Mononuclear cell (primary cell): ENCODE data around the gene CD74. TPM values are rescaled to one million over a fixed set of nuclear protein-coding genes. Genes with fewer than 3 reads are reported as not detected.
"Not testable (repeated sequence)": the region's sequence is repeated elsewhere in the genome, so short reads cannot be mapped to it uniquely, and the experiment has no call there.

ENCODE experiments used
- H3K27me3 ChIP-seq: 2 replicates; pipeline ENCODE4 v1.6.0; 2011; ENCODE audit warnings: low read length, control low read depth; ENCODE audit not compliant: insufficient read depth
- H3K4me1 ChIP-seq: 2 replicates; pipeline ENCODE4 v1.5.1; 2011; ENCODE audit warnings: mild to moderate bottlenecking, low read length, control low read depth; ENCODE audit not compliant: insufficient read depth
- H3K4me3 ChIP-seq: 2 replicates; pipeline ENCODE4 v1.5.1; 2011; ENCODE audit warnings: mild to moderate bottlenecking, low read length, moderate library complexity
- H3K9me3 ChIP-seq: 2 replicates; pipeline ENCODE4 v1.5.1; 2011; ENCODE audit warnings: low read depth, mild to moderate bottlenecking, control low read depth, low read length
- total RNA-seq: library from RNA; depleted of rRNA; stranded (reverse); fragments of >200 nt; gene quantifications from one replicate; pipeline ENCODE4 v1.2.3, GENCODE V29; 2012

Gene CD74
- total RNA-seq, 1 donor: 2,135 TPM

- Histone ChIP-seq H3K27me3 (no peaks in the 10 kb centered on the region), H3K9me3 (no peaks in the 10 kb centered on the region), H3K4me1 (peaks cover 30% of the 10 kb centered on the region), H3K4me3 (no peak overlapping the region)
Measured at GRCh38 chr5:150428978-150429377, 16.3 kb upstream of the CD74 start.

GRCh38 chr5:150428106-150428876 is 15.6 kb upstream of the CD74 start:
- no peak overlapping the region for H3K4me3 ChIP-seq
- H3K4me1 ChIP-seq: peaks cover 23% of the 10 kb centered on the region
- no peaks in the 10 kb centered on the region for H3K27me3 ChIP-seq
- no peaks in the 10 kb centered on the region for H3K9me3 ChIP-seq

- H3K9me3 ChIP-seq, H3K4me3 ChIP-seq, H3K27me3 ChIP-seq: not testable (repeated sequence)
- H3K4me1 ChIP-seq: peaks cover 11% of the 10 kb centered on the region
Measured at GRCh38 chr5:150426165-150426564, 13.5 kb upstream of the CD74 start.

GRCh38 chr5:150422758-150423157 is 10.0 kb upstream of the CD74 start:
- no peak overlapping the region for H3K4me3 ChIP-seq

GRCh38 chr5:150422075-150422474 is 9.4 kb upstream of the CD74 start:
- no peaks in the 10 kb centered on the region for H3K9me3 ChIP-seq
- H3K4me1 ChIP-seq: peaks cover 14% of the 10 kb centered on the region
- H3K4me3 ChIP-seq: no peak overlapping the region
- H3K27me3 ChIP-seq: no peaks in the 10 kb centered on the region

More at GRCh38 chr5:150422758-150423157, 10.0 kb upstream of the CD74 start:
- Histone ChIP-seq H3K4me1 (peaks cover 14% of the 10 kb centered on the region), H3K9me3 (no peaks in the 10 kb centered on the region), H3K27me3 (no peaks in the 10 kb centered on the region)

- H3K27me3 ChIP-seq: no peaks in the 10 kb centered on the region
- H3K4me1 ChIP-seq: peaks cover 20% of the 10 kb centered on the region
- no peak overlapping the region for H3K4me3 ChIP-seq
- H3K9me3 ChIP-seq: no peaks in the 10 kb centered on the region
Measured at GRCh38 chr5:150419630-150420270, 7.0 kb upstream of the CD74 start.

- not testable (repeated sequence) for H3K27me3 ChIP-seq, H3K9me3 ChIP-seq, H3K4me3 ChIP-seq
- H3K4me1 ChIP-seq: peaks cover 58% of the 10 kb centered on the region
Measured at GRCh38 chr5:150413902-150414790, 1.4 kb upstream of the CD74 start.

- H3K9me3 ChIP-seq: no peaks in the 10 kb centered on the region
- H3K4me1 ChIP-seq: peaks cover 66% of the 10 kb centered on the region
- H3K4me3 ChIP-seq: peak overlapping the region; percentile 97
- no peaks in the 10 kb centered on the region for H3K27me3 ChIP-seq
Measured at GRCh38 chr5:150413176-150413901, 629 bp upstream of the CD74 start.

GRCh38 chr5:150411245-150411979 is 1.3 kb downstream of the CD74 start:
- peaks cover 72% of the 10 kb centered on the region for H3K4me1 ChIP-seq
- no peaks in the 10 kb centered on the region for H3K9me3 ChIP-seq
- H3K27me3 ChIP-seq: no peaks in the 10 kb centered on the region
- H3K4me3 ChIP-seq: peak overlapping the region; percentile 97

- Histone ChIP-seq H3K4me3 (peak overlapping the region; percentile 97), H3K4me1 (peaks cover 72% of the 10 kb centered on the region), H3K27me3 (no peaks in the 10 kb centered on the region), H3K9me3 (no peaks in the 10 kb centered on the region)
Measured at GRCh38 chr5:150410524-150411244, 2.0 kb downstream of the CD74 start.

GRCh38 chr5:150409638-150410523 is 2.8 kb downstream of the CD74 start:
- H3K9me3 ChIP-seq: no peaks in the 10 kb centered on the region
- peak overlapping the region; percentile 97 for H3K4me3 ChIP-seq
- peaks cover 66% of the 10 kb centered on the region for H3K4me1 ChIP-seq
- no peaks in the 10 kb centered on the region for H3K27me3 ChIP-seq

- Histone ChIP-seq H3K4me1 (peaks cover 53% of the 10 kb centered on the region), H3K9me3 (no peaks in the 10 kb centered on the region), H3K27me3 (no peaks in the 10 kb centered on the region), H3K4me3 (peak overlapping the region; percentile 97)
Measured at GRCh38 chr5:150408231-150408943, 4.3 kb downstream of the CD74 start.
